Fibroblast of the aortic adventitia (primary cell): ENCODE data around the gene RUFY4. TPM values are rescaled to one million over a fixed set of nuclear protein-coding genes. Genes with fewer than 3 reads are reported as not detected.
"Not testable (repeated sequence)": the region's sequence is repeated elsewhere in the genome, so short reads cannot be mapped to it uniquely, and the experiment has no call there.

Experiments used
- DNase-seq: peaks from one replicate; pipeline ENCODE4 v3.0.0-alpha.2; 2010; ENCODE audit warnings: low read depth
- H3K4me3 ChIP-seq: 2 replicates; pipeline ENCODE4 v1.5.1; 2011; ENCODE audit warnings: low read depth, mild to moderate bottlenecking, control low read depth, low read length, moderate library complexity
- total RNA-seq: library from RNA; depleted of rRNA; stranded (reverse); fragments of >200 nt; gene quantifications from 2 replicates; pipeline ENCODE4 v1.2.3, GENCODE V29; 2012; ENCODE audit warnings: low replicate concordance
- TF ChIP-seq, protein P1 (sequence below): IDR thresholded peaks from 2 replicates; pipeline ENCODE4 v1.5.1; 2011; ENCODE audit warnings: mild to moderate bottlenecking, low read length, control low read depth, inconsistent platforms; ENCODE audit not compliant: insufficient read depth

RUFY4 gene
- total RNA-seq, 1 donor: not detected

DNA sequence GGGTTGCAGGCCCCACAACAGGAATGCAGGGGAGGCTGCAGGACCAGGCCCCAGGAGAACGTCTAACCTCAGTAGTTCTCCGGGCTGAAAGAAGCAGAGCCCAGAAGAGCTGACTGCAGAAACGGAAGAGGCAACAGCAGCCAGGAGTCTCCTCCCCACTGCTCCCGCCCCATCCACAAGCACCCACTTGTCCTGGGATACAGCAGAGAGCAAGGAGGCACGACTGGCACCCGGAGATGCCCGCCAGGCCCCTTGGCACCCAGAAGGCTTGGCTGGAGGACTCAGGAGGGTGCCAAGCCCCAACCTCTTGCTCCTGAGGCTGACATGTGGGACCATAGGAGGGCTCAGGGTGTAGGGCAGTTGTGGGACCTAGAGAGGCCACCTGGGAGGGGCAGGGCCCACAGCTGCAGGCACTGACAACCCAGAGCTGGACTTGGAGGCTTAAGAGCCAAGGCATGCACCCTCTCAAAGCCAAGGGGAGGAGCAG, 37.2 kb upstream of the RUFY4 start:
- DNase-seq: no peak
- H3K4me3 ChIP-seq: no peak overlapping the region
- TF ChIP-seq, protein P1, sequence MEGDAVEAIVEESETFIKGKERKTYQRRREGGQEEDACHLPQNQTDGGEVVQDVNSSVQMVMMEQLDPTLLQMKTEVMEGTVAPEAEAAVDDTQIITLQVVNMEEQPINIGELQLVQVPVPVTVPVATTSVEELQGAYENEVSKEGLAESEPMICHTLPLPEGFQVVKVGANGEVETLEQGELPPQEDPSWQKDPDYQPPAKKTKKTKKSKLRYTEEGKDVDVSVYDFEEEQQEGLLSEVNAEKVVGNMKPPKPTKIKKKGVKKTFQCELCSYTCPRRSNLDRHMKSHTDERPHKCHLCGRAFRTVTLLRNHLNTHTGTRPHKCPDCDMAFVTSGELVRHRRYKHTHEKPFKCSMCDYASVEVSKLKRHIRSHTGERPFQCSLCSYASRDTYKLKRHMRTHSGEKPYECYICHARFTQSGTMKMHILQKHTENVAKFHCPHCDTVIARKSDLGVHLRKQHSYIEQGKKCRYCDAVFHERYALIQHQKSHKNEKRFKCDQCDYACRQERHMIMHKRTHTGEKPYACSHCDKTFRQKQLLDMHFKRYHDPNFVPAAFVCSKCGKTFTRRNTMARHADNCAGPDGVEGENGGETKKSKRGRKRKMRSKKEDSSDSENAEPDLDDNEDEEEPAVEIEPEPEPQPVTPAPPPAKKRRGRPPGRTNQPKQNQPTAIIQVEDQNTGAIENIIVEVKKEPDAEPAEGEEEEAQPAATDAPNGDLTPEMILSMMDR: no peak

DNA sequence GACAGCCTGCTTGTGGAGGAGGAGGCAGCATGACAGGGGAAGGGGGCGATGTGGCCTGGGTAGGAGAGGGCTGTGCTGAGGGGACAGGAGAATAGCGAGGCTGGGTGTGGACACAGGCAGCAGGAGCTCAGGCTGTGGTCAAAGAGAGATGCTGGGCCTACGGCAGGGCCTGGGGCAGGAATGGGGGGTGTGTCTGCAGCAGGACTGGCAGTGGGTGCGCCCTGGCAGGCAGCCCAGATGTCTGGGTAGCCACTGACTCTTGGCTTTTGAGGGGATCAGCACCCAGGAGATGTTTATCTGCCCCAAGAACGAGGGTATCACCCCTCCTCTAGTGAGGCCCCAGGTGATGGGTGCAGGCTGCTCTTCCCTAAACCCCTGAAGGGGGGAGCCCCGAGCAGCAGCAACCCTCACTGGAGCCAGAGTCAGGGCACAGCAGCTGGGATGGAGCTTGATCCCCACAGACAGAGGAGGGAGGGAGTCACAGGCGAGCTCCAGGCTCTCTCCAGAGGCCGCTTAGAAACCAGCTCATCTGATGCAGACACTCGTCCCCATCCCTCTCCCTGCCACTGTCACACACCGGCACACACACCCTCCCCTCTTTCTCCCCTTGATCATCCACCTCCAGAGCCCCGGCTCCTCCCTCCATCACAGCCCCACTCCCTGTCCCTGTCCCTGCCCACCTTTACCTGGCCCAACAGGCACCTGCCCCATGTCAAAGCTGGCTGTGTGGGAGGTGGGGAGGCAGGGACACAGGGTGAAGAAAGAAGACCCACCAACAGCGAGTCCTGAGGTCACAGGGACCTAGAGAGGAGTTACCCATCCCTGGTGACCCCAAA, 36.5 kb upstream of the RUFY4 start:
- TF ChIP-seq, protein P1: no peak
- DNase-seq: no peak
- H3K4me3 ChIP-seq: no peak overlapping the region

DNA sequence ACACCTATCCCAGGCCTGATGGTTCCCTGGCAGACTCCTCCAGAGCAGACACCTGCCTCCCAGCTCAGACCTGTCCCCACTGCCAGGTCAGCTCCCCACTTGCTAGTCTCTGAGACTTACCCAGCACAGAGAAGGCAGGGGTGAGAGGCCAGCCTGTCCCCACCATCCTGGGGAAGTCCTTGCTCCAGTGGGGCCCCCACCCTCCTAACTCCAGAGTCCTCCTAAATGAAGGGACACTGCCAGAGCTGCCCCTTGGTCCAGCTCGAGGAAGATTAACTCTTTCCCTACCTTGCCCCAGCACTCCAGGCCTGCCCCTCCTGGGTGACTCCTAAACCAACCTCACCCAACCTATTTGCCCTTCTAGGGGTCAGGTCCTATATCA, 35.9 kb upstream of the RUFY4 start:
- TF ChIP-seq, protein P1: no peak
- no peak for DNase-seq
- H3K4me3 ChIP-seq: no peak overlapping the region

DNA sequence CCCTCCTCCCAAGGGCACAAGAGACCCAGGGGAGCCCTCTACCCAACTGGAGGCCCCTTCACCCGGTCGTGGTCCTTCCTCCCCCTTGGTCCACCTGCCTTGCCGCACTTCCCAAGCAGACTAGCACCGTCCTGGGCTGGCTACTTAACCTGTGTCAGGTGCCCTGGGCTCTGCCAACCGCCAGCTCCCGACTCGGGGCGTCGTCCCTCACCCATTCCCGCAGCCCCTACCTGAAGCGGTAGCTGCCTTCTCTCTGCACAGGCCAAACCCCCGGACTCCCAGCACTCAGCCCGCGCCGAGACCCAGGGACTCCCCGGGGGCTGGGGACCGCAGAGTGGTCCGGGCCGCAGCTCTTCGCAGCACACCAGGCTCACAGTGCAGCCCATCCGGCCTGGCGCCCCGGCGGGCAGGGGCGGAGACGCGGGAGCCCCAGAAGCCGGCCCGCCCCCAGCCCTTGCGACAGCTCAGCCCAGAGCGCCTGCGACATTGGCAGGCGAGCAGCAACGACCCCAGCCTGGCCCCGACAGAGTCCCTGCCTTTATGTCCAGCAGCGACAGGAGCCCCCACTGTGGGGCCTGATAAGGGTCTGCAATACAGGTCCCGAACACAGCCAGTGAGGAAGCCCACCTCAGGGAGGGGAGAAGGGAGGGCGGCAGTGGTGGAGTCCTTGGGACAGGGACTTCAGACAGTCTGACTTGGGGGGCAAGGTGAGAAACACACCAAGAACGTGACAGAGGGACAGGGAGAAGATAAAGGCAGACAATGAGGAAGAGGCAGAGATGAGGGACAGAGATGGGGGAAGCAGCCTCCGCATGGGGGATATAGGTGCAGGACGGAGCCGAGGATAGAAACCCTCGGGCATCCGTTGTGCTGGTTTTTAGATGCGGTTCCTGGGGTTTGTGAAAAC, 35.2 kb upstream of the RUFY4 start:
- H3K4me3 ChIP-seq: no peak overlapping the region
- TF ChIP-seq, protein P1: no peak
- DNase-seq: no peak

DNA sequence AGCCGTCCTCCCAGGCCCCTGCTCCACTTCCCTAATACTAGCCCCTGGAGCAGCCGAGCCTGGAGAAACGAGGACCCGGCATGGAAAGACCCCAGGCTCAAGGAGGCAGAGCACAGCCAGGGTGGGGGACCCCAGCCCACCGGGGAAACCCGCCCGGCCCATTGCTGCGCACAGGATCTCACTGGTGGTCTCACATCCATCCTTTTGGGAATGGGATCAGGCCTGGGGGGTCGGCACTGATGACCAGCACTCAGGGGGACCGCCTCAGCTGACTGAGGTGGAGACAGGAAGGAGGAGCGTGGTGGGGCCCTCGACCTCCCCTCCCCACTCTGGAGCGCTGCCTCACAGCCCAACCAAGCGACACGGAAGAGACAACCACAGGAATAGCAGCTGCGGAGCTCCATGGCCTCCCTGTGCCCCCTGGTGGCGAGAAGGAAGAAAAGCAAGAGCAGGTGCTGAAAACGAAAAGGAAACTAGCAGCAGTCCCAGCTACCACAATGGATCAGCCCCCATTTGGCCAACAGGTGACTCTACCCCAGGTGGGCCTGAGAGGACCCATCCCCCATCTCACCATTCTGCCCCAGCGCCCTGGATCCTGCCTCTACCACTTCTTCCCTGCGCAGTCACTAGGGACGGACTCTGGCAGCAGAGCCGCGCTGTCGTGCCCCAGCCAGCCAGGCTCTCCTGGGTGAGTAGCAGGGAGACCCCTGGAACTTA, 34.4 kb upstream of the RUFY4 start:
- TF ChIP-seq, protein P1: peak; percentile 73
- not testable (repeated sequence) for H3K4me3 ChIP-seq
- DNase-seq: peak; percentile 63

DNA sequence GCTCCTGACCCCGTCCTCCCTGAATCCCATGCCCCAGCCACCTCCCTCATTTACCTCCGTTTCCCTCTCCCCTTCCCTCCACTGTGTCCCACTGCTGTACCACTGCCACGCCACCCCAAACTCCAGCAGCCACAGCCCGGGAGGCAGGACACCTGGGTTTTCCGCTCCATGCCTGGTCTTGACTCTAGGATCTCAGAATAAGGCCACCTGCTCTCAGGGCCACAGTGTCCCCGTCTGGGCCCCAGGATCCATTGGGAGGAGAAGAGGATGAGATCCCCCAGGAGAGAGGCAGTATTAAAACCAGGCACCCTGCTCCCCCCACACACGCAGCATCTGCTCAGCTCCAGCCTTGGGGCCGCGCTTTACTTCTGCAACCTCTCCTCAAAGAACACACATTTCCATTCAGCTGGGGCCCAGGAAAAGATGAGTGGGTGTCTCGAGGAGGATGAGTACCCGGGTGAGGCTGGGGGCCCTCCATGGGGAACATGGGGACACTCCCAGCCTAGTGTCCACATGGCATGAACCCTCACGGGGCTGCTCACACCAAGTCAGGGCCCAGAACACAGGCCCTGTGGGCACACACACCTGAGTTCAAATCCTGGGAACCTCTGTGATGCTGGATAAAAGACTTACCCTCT, 33.5 kb upstream of the RUFY4 start:
- no peak for DNase-seq
- TF ChIP-seq, protein P1: no peak
- no peak overlapping the region for H3K4me3 ChIP-seq
